NCI-H748 (cell line): ENCODE results near the gene ZNF768.

ENCODE experiments used
- DNase-seq: peaks from one replicate; lab custom pipeline; 2025; ENCODE audit not compliant: unreplicated experiment; lab: John Stamatoyannopoulos, UW

ZNF768 gene

GRCh38 chr16:30526137-30526822 is at the start of gene ZNF768:
Gene ZNF768, minus strand, starts transcription at chr16:30526566. Its CDS starts 153 bp downstream, at chr16:30526413.
- peak; percentile 59 for DNase-seq

DNA sequence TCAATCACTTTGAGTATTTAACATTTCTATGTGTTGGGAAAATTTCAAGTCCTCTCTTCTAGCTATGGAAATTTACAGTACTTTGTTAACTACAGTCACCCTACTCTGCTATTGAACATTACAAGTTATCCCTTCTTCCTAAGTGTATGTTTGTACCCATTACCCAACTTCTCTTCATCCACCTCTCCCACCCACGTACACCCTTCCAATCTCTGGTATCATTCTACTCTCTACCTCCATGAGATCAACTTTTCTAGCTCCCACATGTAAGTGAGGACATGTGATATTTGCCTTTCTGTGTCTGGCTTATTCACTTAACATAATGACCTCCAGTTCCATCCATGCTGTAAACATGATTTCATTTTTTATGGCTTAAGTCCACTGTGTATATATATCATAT is 48.3 kb upstream of the ZNF768 start:
- no peak for DNase-seq

- DNase-seq: peak; percentile 95
These were observed 45.3 kb upstream of the ZNF768 start, which contains the start of gene ZNF688 for GRCh38 chr16:30571445-30572322. Gene ZNF688, minus strand, starts transcription at chr16:30571714. Its CDS starts 85 bp downstream, at chr16:30571629.

DNA sequence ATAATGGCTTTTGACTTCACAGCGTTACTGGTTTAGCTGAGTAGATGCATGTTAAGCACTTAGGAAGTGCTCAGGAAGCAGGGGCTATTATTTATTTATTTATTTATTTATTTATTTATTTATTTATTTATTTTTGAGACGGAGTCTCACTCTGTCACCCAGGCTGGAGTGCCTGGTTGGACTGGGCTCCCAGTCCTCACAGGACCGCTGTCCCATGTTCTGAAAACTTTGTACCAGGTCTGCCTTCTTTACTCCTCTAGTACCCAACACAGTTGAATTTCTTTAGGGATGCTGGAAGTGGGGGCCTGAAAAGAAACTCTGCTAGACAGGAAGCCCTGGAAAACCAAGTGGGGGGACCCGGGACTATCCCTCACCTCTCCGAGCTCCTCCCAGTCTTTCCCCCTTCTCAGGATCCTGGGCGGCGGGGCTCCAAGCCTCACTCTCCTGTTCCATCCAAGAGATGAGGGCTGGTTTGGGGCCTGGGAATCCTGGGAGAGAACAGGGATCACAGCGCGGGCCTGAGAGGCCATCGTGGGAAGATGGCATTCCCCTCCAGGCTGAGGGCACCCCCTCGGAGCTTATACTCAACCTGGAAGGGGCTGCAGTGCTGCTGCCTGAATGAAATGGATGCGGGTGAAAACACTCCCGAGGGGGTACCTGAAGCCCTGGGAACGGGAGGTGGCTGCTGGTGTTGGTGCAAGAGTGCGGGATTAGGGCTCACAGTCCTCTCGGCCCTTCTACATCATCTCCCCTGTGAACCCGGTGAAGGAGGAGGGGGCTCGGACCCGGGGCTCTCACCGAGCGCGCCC is 44.5 kb upstream of the ZNF768 start:
- peak; percentile 49 for DNase-seq

- no peak for DNase-seq
These were observed 43.6 kb upstream of the ZNF768 start for GRCh38 chr16:30569746-30570635.

GRCh38 chr16:30569281-30569680 is 42.9 kb upstream of the ZNF768 start:
- DNase-seq: no peak

GRCh38 chr16:30567991-30568638 is 41.7 kb upstream of the ZNF768 start:
- DNase-seq: no peak

DNA sequence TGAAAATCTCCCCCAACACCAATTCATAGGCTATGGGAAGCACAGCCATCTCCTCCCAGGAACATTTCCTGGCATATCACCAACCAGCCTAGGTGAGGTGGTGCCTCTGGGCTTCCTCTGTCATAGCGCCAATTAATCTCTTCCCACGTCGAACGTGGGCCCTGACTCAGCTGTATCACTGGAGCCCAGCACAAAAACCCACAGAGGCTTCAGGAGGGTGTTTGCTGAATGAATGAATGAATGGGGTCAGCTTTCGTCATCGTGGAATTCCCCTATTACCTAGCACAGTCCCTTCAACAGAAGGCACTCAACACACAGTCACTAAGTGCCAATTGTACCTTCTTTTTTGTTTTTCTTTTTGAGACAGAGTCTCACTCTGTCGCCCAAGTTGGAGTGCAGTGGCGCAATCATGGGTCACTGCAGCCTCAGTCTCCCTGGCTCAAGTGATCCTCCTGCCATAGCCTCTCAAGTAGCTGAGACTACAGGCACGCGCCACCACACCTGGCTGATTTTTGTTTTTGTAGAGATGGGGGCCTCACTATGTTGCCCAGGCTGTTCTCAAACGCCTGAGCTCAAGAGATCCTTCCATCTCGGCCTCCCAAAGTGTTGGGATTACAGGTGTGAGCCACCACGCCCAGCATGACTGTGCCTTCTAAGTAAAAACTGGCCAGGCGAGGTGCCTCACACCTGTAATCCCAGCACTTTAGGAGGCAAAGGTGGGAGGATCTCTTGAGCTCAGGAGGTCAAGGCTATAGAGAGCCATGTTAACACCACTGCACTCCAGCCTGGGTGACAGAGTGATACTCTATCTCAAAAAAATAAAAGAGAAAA is 41.0 kb upstream of the ZNF768 start:
- DNase-seq: no peak

DNA sequence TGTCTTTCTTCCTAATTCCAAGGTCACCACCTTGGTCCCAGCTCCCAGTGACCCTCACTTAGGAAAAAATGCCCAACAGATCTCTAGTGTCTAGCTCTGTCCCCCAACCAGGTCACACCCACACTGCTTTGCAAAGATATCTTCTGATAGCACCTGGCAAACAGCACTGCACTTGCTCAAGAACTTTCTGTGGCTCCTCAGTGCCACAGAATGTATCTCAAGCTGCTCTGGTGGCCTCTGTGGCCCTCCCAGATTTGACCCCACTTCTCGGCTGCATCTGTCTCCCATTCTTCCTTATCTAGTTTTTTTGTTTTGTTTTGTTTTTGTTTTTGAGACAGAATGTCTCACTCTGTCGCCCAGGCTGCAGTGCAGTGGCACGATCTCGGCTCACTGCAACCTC is 40.2 kb upstream of the ZNF768 start:
- DNase-seq: no peak

DNA sequence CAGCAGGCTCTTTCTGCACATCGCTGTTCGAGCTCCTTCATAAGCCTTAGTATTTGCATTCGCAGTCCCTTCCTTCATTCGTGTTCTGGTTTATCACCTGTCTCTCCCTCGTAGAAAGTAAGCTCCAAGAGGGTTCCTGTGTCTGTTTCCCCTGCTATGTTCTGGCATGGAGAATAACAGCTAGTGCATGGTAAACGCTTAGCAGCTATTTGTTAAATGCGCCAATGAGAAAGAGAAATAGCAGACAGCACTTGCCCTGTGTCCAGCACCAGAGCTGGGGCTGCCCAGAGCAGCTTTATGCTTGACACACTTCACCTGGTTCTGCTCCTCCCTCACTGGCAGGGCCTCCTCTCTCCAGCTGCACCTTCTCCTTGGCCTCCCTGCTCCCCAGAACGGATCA is 39.6 kb upstream of the ZNF768 start:
- DNase-seq: no peak

DNA sequence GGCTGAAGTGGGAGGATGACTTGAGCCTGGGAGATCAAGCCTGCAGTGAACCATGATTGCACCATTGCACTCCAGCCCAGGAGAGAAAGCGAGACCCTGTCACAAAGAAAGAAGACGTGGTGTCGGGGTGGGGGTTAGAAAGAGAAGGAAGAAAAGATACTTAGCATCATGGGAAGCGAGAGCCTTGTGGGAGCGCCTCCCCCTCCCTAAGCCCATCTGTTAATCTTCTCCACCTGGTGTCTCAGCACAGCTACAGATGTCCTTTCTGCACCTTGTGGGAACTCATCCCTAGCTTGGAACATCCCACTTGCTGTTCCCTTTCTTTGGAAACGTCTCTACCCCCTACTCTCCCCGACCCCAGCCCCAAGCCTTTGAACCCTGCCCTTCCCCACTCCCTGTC is 39.2 kb upstream of the ZNF768 start:
- DNase-seq: no peak

DNA sequence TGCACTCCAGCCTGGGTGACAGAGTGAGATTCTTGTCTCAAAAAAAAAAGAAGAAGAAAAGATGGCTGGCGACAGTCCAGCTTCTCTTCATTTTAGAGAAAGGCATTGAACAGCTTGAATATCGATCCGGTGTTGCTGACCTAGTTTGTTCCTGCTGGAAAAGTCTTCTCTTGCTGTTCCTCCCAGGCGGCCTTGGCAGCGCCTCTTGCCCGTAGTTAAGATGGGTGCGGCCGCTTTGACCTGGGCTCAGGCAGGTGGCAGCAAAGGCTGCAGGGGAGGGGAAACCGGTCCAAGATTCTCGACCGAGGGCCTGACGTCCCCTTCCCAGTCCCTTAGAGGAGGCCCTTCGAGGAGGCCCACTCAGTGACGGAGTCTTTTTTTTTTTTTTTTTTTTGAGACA is 35.7 kb upstream of the ZNF768 start:
- no peak for DNase-seq

DNA sequence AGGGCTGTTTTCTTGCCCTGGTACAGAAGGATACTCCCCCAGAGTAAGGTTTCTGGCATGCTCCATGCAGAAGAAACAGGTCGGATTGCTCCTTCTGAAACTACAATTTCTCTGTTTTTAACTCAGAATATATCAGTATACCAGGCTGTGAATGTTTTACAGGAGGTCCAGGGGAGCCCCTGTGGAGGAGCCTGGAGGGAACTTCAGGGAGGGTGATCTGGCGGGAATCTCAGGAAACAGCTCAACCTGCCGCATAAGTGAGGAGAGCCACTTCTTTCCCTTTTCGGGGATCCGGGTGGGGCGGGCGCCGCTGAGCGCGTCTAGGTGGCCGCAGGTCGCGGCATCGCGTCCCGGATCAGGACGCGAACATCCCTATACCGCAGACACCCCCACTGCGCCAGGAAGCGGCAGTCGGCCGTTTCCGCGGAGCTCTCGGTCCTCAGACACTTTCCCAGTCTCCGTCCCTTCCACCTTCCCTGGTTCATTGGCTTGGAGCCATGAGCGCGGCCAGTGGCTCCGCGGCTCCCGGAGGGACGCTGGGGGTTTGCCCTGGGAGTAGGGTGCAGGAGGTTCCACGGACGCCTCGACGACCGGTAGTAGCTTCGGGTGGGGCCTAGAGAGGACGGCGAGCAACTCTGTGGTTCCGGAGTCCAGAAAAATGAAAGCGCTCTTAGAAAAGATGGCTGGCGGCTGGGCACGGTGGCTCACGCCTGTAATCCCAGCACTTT is 34.9 kb upstream of the ZNF768 start:
- no peak for DNase-seq

GRCh38 chr16:30559690-30560089 is 33.3 kb upstream of the ZNF768 start:
- no peak for DNase-seq

- no peak for DNase-seq
These were observed 32.5 kb upstream of the ZNF768 start for GRCh38 chr16:30558789-30559377.

DNA sequence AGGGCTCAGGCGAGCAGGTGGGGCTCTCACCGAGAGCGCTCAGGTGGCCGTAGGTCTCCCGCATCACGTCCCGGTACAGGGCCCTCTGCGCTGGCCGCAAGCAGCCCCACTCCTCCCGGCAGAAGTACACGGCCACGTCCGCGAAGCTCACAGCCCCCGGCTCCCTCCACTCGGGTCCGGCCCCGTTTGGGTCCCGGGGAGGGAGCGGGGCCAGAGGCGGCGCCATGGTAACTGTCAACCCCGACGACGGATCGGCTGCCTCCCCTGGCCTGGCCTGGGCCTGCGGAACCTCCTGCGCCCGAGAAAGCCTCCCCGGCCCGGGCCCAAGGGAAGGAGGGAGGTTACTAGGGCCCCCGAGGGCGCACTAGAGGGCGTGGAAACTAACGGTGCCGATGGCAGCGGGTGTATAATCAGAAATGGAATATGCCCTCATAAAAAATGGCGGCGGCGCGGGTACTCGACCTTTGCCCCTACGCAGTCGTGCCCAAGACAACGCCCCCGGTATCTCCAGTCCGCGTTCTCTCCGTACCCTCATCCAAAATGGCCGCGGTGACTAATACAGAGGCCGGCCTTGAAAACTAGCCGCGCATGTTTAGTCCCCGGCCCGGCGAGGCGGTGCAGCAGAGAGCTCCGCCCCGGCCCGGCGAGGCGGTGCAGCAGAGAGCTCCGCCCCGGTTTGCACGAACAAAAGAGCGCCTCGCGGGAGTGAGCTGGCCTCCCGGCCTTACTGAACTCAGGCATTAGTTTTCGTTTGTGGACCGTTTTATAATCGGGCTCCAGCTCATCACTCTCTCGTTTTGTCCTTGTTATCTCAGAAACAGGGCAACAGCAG is 31.8 kb upstream of the ZNF768 start, which contains the start of gene ZNF764:
ZNF764 (minus strand) TSS at position 418 of the 832 bp plus-strand sequence; CDS start at position 226, 192 bp downstream.
- peak; percentile 97 for DNase-seq

DNA sequence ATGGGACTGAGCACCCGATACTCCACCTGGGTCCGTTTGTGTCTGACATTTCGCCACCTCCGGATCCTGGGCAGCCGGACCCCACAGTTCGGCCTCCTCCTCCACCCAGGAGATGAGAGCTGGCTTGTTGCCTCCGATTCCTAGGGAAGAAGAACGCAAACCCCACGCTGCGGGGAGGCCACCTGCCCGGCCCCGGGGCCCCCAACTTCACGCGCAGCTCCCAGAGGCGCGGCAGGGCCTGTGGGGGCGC is 31.3 kb upstream of the ZNF768 start:
- DNase-seq: no peak
